ENCODE results near the gene MAML3. TPM values are rescaled to one million over a fixed set of nuclear protein-coding genes. Genes with fewer than 3 reads are reported as not detected.

The MAML3 gene
- total RNA-seq, 1 experiment from 2014 or later, result 0.89 TPM

- CTCF ChIA-PET, result interaction anchor here (0.7 kb wide), 1 partner anchor 198 kb away, joined by 3 read pairs; no protein-coding TSS in a partner anchor
- intact Hi-C loops (cut with micrococcal nuclease), result no loop called here
- no TSS peak for BruUV-seq (replicated peaks)
Observed at GRCh38 chr4:139692309-139693012, 461.5 kb downstream of the MAML3 start.

GRCh38 chr4:139690419-139690818, 463.6 kb downstream of the MAML3 start:
- no peak for TF ChIP-seq CTCF (IDR thresholded peaks at IDR 0.05; ENCODE audit: unreplicated experiment)
- Mint-ChIP-seq H3K27me3 (ENCODE audit: insufficient read depth, unreplicated experiment) (no peaks in the 10 kb centered on the region), H3K4me1 (ENCODE audit: insufficient read depth, unreplicated experiment) (no peaks in the 10 kb centered on the region), H3K36me3 (ENCODE audit: insufficient read depth, unreplicated experiment) (peaks cover 23% of the 10 kb centered on the region), H3K9me3 (ENCODE audit: unreplicated experiment) (no peaks in the 10 kb centered on the region), H3K4me3 (ENCODE audit: unreplicated experiment) (no peak overlapping the region), H3K27ac (ENCODE audit: low read depth, unreplicated experiment) (no peak overlapping the region)
- POLR2A ChIA-PET, result interaction anchor here (0.6 to 0.8 kb wide), 3 partner anchors 24 to 662 kb away, joined by 3 to 4 read pairs (median 3); no protein-coding TSS in a partner anchor
- CTCF ChIA-PET, result interaction anchor here (1.5 to 1.8 kb wide), 2 partner anchors 38 to 50 kb away, joined by 4 read pairs; no protein-coding TSS in a partner anchor
- BruUV-seq (replicated peaks), result no TSS peak
- DNase-seq (ENCODE audit: unreplicated experiment), result no peak
- intact Hi-C loops (cut with micrococcal nuclease), result no loop called here

More at GRCh38 chr4:139692309-139693012, 461.5 kb downstream of the MAML3 start:
- H3K36me3 Mint-ChIP-seq (ENCODE audit: insufficient read depth, unreplicated experiment), result peaks cover 33% of the 10 kb centered on the region
- POLR2A ChIA-PET, result no interaction called here
- no peaks in the 10 kb centered on the region for H3K4me1 Mint-ChIP-seq (ENCODE audit: insufficient read depth, unreplicated experiment)
- no peak for TF ChIP-seq CTCF (IDR thresholded peaks at IDR 0.05; ENCODE audit: unreplicated experiment)
- no peak overlapping the region for H3K4me3 Mint-ChIP-seq (ENCODE audit: unreplicated experiment)
- no peaks in the 10 kb centered on the region for H3K9me3 Mint-ChIP-seq (ENCODE audit: unreplicated experiment)
- DNase-seq (ENCODE audit: unreplicated experiment), result no peak
- no peaks in the 10 kb centered on the region for H3K27me3 Mint-ChIP-seq (ENCODE audit: insufficient read depth, unreplicated experiment)
- H3K27ac Mint-ChIP-seq (ENCODE audit: low read depth, unreplicated experiment), result no peak overlapping the region

- CTCF ChIA-PET, result no interaction called here
- no peak overlapping the region for H3K27ac Mint-ChIP-seq (ENCODE audit: low read depth, unreplicated experiment)
- no peak for DNase-seq (ENCODE audit: unreplicated experiment)
- intact Hi-C loops (cut with micrococcal nuclease), result no loop called here
- H3K27me3 Mint-ChIP-seq (ENCODE audit: insufficient read depth, unreplicated experiment), result no peaks in the 10 kb centered on the region
- no peaks in the 10 kb centered on the region for H3K9me3 Mint-ChIP-seq (ENCODE audit: unreplicated experiment)
- H3K4me3 Mint-ChIP-seq (ENCODE audit: unreplicated experiment), result no peak overlapping the region
- peaks cover 30% of the 10 kb centered on the region for H3K36me3 Mint-ChIP-seq (ENCODE audit: insufficient read depth, unreplicated experiment)
- BruUV-seq (replicated peaks), result no TSS peak
- H3K4me1 Mint-ChIP-seq (ENCODE audit: insufficient read depth, unreplicated experiment), result no peaks in the 10 kb centered on the region
- POLR2A ChIA-PET, result no interaction called here
- no peak for TF ChIP-seq CTCF (IDR thresholded peaks at IDR 0.05; ENCODE audit: unreplicated experiment)
Observed at GRCh38 chr4:139689093-139689722, 464.8 kb downstream of the MAML3 start.

- H3K27ac Mint-ChIP-seq (ENCODE audit: low read depth, unreplicated experiment), result no peak overlapping the region
- DNase-seq (ENCODE audit: unreplicated experiment), result no peak
- TF ChIP-seq CTCF (IDR thresholded peaks at IDR 0.05; ENCODE audit: unreplicated experiment), result no peak
- ChIA-PET POLR2A (interaction anchor here (0.7 kb wide), 1 partner anchor 1216 kb away, joined by 4 read pairs; no protein-coding TSS in a partner anchor), CTCF (no interaction called here)
- BruUV-seq (replicated peaks), result no TSS peak
- no peaks in the 10 kb centered on the region for H3K9me3 Mint-ChIP-seq (ENCODE audit: unreplicated experiment)
- intact Hi-C loops (cut with micrococcal nuclease), result no loop called here
- no peak overlapping the region for H3K4me3 Mint-ChIP-seq (ENCODE audit: unreplicated experiment)
- H3K4me1 Mint-ChIP-seq (ENCODE audit: insufficient read depth, unreplicated experiment), result peaks cover 17% of the 10 kb centered on the region
- H3K36me3 Mint-ChIP-seq (ENCODE audit: insufficient read depth, unreplicated experiment), result peaks cover 27% of the 10 kb centered on the region
- no peaks in the 10 kb centered on the region for H3K27me3 Mint-ChIP-seq (ENCODE audit: insufficient read depth, unreplicated experiment)
Observed at GRCh38 chr4:139686988-139687387, 467.0 kb downstream of the MAML3 start.
